GM12873 (cell line): ENCODE measurements around the gene GNAO1.

Experiments used
- TF ChIP-seq, protein P1 (sequence below): IDR thresholded peaks from 2 replicates; pipeline ENCODE4 v1.5.1; 2012; ENCODE audit warnings: low read depth, mild to moderate bottlenecking, moderate library complexity, low read length, control low read depth; ENCODE audit not compliant: insufficient read depth; ENCODE audit errors: missing control alignments

Gene GNAO1

DNA sequence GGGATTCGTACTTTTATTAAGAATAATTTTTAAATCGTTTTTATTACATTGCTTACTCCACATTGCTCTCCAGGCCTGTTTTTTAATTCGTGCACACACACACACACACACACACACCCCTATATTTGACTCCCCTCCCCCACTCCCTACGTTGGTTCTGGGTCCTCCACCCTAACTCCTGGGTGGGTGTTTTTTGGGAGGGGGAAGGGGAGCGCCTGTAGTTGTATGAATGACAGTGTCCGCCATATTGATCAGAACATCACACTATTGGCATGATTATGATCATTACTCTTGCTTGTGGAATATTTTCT is 1.3 kb downstream of the GNAO1 start:
- TF ChIP-seq, protein P1, sequence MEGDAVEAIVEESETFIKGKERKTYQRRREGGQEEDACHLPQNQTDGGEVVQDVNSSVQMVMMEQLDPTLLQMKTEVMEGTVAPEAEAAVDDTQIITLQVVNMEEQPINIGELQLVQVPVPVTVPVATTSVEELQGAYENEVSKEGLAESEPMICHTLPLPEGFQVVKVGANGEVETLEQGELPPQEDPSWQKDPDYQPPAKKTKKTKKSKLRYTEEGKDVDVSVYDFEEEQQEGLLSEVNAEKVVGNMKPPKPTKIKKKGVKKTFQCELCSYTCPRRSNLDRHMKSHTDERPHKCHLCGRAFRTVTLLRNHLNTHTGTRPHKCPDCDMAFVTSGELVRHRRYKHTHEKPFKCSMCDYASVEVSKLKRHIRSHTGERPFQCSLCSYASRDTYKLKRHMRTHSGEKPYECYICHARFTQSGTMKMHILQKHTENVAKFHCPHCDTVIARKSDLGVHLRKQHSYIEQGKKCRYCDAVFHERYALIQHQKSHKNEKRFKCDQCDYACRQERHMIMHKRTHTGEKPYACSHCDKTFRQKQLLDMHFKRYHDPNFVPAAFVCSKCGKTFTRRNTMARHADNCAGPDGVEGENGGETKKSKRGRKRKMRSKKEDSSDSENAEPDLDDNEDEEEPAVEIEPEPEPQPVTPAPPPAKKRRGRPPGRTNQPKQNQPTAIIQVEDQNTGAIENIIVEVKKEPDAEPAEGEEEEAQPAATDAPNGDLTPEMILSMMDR, result no peak

DNA sequence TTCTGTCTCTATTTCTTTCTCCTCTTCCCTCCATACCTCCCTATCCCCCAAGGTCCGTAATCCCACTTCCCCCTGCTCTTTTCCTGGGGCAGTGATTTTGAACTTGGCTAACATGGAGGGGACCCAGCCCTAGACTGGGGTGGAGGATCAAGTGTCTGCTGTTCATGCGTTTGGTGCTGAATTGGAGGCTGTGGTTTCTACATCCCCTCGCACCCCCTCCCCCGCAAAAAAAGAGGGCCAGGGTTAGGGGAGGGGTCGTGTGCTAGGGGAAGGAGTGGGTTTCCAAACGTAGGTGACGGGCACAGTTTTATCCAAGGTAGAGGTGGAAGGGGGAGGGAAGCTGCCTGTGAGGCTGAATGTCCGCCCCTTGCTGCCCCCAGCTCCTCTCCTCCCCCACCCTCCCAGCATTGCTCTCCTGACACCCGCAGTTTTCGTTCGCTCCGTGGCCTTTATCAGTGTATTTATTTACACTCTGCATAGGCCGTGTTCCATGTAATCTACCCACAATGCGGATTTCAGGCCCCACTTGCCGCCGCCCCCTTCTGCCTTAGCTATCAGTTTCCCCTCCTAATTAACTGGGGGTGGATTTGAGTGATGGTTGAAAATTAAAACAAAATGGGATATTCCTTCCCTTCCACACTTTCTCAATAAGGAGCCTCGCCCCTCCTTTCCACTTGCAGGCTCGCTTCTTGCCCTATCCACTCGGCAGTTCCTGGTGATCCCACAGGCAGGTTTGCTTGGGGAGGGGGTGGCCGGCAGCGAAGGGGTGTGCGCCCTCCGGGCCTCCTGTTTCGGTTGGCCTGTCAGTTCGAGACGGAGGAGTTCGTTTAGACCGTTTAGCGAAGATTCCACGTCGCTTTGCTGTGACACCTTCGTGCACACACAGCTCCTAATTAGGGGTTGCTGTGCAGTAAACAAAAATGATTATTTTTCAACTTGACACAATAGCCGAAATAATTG is 2.0 kb downstream of the GNAO1 start:
- TF ChIP-seq, protein P1, result no peak

DNA sequence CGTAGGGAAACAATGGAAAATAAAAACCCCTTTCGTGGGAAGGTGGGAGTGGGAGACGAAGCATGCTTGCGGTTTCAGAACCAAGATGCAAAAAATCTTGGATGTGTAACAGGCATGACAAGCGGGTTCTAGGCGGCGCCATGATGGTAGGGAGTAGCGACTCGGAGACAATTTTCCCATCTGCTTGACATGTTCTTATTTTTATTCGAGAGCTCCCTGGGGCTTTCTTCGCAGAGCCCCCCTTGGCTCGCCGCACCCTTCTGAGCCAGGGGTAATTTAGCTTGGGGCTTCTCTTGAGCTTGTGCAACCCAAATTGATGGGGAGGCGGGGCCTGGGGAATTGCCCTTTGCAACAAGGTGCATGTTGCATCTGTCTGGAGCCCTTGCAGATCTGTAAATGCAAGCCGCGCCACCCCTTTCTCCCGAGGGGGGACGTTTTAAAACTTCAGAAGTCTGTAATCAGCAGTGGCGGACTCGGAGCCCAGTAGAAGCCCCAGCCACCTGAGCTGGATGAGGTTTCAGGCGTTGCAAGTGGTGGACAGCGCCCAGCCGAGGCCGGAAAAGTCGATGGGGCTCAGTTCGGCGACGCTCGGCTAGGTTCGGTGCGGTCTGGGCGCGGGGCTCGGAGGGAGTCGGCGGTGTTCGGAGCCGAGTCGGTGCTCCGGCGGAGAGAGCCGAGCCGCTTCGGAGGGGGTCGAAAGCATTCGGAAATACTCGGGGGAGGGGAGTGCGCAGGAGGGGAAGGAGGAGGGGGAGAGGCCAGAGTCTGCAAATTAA is 2.9 kb downstream of the GNAO1 start:
- TF ChIP-seq, protein P1, result no peak

DNA sequence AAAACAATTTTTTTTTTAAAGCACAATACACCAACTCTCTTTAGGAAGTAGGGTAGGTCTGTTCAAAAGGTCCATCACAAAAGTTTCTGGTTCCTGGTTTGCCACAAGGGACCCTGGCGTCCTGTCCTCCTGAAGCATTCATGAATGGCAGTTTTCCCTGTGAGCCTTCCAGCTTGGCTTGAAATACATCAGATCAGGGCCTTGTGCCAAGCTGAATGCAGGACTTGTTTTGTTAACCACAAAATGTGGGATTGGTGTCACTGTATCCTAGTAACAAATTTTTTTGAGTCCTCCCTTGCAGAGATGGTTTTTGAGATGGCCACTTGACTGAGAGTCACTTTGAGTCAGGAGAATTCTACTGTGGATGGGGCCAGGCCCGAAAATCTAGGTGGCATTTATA is 3.9 kb downstream of the GNAO1 start:
- TF ChIP-seq, protein P1, result no peak

DNA sequence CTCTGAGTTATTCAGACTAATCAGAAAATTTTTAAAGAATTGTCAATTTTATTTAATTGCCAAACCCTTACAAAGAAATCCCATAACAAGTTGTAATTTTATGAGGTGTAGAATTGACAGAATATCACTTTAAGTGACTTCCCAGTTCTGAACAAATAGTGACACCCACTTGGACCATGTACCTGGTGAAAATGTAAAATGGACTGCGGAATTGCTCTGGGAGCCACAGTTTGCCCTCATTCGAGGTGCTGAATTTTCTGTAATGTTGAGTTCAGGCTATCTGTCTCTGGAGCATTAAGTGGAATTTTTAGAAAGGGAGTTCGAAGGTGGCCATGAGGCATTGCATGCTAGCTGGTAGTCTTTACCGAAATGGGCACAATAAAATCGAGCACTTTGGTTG is 5.1 kb downstream of the GNAO1 start:
- TF ChIP-seq, protein P1, result no peak

DNA sequence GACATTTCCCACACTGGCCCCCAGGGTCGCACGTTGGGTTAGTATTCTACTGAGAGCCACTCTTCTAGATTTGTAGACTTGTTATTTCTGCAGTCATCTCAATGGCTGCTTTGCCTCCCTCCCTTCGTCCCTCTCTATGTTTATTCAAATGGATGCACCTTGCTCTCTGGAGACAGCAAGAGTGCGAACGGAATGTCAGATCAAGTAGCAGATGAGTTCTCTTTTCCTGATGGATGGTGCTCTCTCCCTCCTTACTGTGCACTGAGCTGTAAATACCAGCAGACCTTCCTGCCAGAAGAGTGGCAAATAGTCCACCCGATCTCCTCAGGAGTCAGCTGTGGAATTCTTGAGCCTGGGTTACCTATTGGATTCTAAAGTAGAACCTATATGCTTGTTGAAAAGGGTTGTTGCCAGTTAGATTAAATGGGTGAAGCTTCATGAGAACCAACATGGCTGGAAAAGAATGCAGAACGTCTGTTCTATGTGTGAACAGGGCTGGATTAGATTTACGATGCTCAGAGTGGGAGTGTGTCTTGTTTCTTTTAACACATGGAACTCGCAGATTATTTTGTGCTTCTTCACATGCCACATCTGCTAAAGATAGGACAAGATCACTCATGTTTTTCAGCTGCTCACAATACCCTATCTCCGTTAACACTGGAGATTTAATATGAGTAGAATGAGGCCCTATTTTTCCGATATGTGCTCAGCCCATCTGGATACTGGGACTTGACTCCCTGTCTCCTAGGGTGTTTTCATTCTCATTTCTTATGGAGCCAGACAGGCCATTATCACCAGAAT is 6.1 kb downstream of the GNAO1 start:
- TF ChIP-seq, protein P1, result no peak
